BJ (cell line): ENCODE measurements around the gene DNAJC4. TPM values are rescaled to one million over a fixed set of nuclear protein-coding genes. Genes with fewer than 3 reads are reported as not detected.

Experiments
- CTCF ChIA-PET: fragments of 350-600 bp; formaldehyde crosslinking; extraction: SDS; loops from one replicate; lab custom pipeline; 2021; ENCODE audit warnings: antibody characterized with exemption, inconsistent platforms; lab: Yijun Ruan, JAX
- POLR2A ChIA-PET: fragments of 300-600 bp; sonication (Branson Sonifier 250); formaldehyde crosslinking; extraction: SDS; loops from one replicate; lab custom pipeline; 2021; ENCODE audit warnings: antibody characterized with exemption; lab: Charles Lee
- DNase-seq: peaks from one replicate; pipeline ENCODE4 v3.0.0-alpha.2; 2011; ENCODE audit warnings: low read depth
- H3K27me3 ChIP-seq: 2 replicates; pipeline ENCODE4 v1.6.0; 2011; ENCODE audit warnings: low read length; ENCODE audit not compliant: control insufficient read depth, insufficient read depth
- H3K36me3 ChIP-seq: 2 replicates; pipeline ENCODE4 v1.5.1; 2011; ENCODE audit warnings: low read length; ENCODE audit not compliant: control insufficient read depth, insufficient read depth
- H3K4me3 ChIP-seq: 2 replicates; pipeline ENCODE4 v1.5.1; 2011; ENCODE audit warnings: low read depth, mild to moderate bottlenecking, control low read depth, low read length
- CTCF ChIP-seq: IDR thresholded peaks from 2 replicates; pipeline ENCODE4 v1.5.1; 2011; ENCODE audit warnings: low read depth, mild to moderate bottlenecking, control low read depth, inconsistent platforms, low read length, moderate library complexity; ENCODE audit not compliant: insufficient read depth
- polyA plus RNA-seq: library from polyadenylated mRNA; depleted of rRNA; stranded (reverse); fragments of >200 nt; gene quantifications from 2 replicates; pipeline ENCODE4 v1.2.3, GENCODE V29; 2011

Gene DNAJC4
- polyA plus RNA-seq, 1 experiment = 42.1 TPM

- CTCF ChIA-PET = interaction anchor here (1.3 to 4.8 kb wide), 3 partner anchors 9 to 27 kb away, joined by 4 to 26 read pairs (median 6); partner anchors contain the start of gene FERMT3
- H3K27me3 ChIP-seq = no peaks in the 10 kb centered on the region
- POLR2A ChIA-PET = no interaction called here
- no peak for DNase-seq
- no peak for TF ChIP-seq CTCF
- H3K36me3 ChIP-seq = peaks cover 17% of the 10 kb centered on the region
- peak overlapping the region; percentile 69 for H3K4me3 ChIP-seq
These were observed 5.3 kb upstream of the DNAJC4 start for GRCh38 chr11:64224891-64225607.

GRCh38 chr11:64225608-64226506, 4.5 kb upstream of the DNAJC4 start, which contains the start of the genes NUDT22 and TRPT1:
Gene NUDT22, plus strand, starts transcription at chr11:64226274. Its CDS starts 379 bp downstream, at chr11:64226653.
Gene TRPT1, minus strand, starts transcription at chr11:64226186. Its CDS starts 326 bp downstream, at chr11:64225860.
- H3K4me3 ChIP-seq = peak within 1 kb of the TSS; percentile 69
- ChIA-PET POLR2A (interaction anchor here (0.7 to 1.0 kb wide), 2 partner anchors 16 to 92 kb away, joined by 3 to 5 read pairs; partner anchors contain the start of gene PRDX5), CTCF (interaction anchor here (0.8 to 2.6 kb wide), 10 partner anchors 10 to 92 kb away, joined by 3 to 6 read pairs (median 4); partner anchors contain the start of genes CATSPERZ, PLCB3, PRDX5 and TRMT112)
- H3K27me3 ChIP-seq = no peaks in the 10 kb centered on the region
- H3K36me3 ChIP-seq = peaks cover 11% of the 10 kb centered on the region
- no peak for DNase-seq
- TF ChIP-seq CTCF = peak; percentile 42

- ChIA-PET CTCF (interaction anchor here (0.8 to 2.0 kb wide), 10 partner anchors 9 to 91 kb away, joined by 3 to 9 read pairs (median 4); partner anchors contain the start of genes CATSPERZ, PLCB3, PRDX5 and TRMT112), POLR2A (interaction anchor here (1.0 kb wide), 1 partner anchor 15 kb away, joined by 5 read pairs; no protein-coding TSS in a partner anchor)
- H3K36me3 ChIP-seq = peaks cover 11% of the 10 kb centered on the region
- H3K4me3 ChIP-seq = peak overlapping the region; percentile 69
- no peaks in the 10 kb centered on the region for H3K27me3 ChIP-seq
- no peak for TF ChIP-seq CTCF
- no peak for DNase-seq
These were observed 3.8 kb upstream of the DNAJC4 start for GRCh38 chr11:64226507-64227051.

GRCh38 chr11:64227405-64227956, 2.9 kb upstream of the DNAJC4 start:
- no peak for DNase-seq
- ChIA-PET POLR2A (no interaction called here), CTCF (interaction anchor here (0.9 to 2.0 kb wide), 5 partner anchors 10 to 77 kb away, joined by 3 to 9 read pairs (median 4); partner anchors contain the start of gene CATSPERZ)
- Histone ChIP-seq H3K4me3 (peak overlapping the region; percentile 69), H3K27me3 (no peaks in the 10 kb centered on the region), H3K36me3 (peaks cover 11% of the 10 kb centered on the region)
- TF ChIP-seq CTCF = no peak
